ENCODE data around the gene CDC25C.

CDC25C gene

DNA sequence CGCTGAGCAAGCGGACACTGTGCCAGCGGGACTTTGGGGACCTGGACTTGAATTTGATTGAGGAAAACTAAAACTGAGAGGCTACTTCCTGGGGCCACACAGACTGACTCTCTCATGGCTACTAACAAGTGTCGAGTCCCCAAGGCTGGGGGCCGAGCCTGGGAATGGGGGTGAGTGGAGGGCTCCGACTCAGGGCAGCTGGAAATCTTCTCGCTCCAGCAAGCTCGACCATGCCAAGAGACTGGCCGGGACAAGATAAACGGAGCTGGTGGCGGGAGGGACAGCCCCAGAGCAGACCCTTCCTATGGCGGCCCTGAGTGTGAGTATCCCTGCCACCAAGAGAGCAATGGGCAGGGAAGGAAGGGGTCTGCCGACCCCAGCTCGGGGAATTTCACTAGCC lies 15.3 kb upstream of the CDC25C start:
- no peak overlapping the region for H3K4me3 ChIP-seq (ENCODE audit: low read depth, low read length)
- H3K36me3 ChIP-seq = peaks cover 67% of the 10 kb centered on the region
- H3K27me3 ChIP-seq (ENCODE audit: insufficient read depth, low read depth, severe bottlenecking) = no peaks in the 10 kb centered on the region
- TF ChIP-seq, protein P1, sequence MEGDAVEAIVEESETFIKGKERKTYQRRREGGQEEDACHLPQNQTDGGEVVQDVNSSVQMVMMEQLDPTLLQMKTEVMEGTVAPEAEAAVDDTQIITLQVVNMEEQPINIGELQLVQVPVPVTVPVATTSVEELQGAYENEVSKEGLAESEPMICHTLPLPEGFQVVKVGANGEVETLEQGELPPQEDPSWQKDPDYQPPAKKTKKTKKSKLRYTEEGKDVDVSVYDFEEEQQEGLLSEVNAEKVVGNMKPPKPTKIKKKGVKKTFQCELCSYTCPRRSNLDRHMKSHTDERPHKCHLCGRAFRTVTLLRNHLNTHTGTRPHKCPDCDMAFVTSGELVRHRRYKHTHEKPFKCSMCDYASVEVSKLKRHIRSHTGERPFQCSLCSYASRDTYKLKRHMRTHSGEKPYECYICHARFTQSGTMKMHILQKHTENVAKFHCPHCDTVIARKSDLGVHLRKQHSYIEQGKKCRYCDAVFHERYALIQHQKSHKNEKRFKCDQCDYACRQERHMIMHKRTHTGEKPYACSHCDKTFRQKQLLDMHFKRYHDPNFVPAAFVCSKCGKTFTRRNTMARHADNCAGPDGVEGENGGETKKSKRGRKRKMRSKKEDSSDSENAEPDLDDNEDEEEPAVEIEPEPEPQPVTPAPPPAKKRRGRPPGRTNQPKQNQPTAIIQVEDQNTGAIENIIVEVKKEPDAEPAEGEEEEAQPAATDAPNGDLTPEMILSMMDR (IDR thresholded peaks at IDR 0.05; ENCODE audit: low read depth, low read length) = no peak
- H3K27ac ChIP-seq = no peak overlapping the region
- DNase-seq = no peak
- H3K9me3 ChIP-seq (ENCODE audit: severe bottlenecking) = no peaks in the 10 kb centered on the region

DNA sequence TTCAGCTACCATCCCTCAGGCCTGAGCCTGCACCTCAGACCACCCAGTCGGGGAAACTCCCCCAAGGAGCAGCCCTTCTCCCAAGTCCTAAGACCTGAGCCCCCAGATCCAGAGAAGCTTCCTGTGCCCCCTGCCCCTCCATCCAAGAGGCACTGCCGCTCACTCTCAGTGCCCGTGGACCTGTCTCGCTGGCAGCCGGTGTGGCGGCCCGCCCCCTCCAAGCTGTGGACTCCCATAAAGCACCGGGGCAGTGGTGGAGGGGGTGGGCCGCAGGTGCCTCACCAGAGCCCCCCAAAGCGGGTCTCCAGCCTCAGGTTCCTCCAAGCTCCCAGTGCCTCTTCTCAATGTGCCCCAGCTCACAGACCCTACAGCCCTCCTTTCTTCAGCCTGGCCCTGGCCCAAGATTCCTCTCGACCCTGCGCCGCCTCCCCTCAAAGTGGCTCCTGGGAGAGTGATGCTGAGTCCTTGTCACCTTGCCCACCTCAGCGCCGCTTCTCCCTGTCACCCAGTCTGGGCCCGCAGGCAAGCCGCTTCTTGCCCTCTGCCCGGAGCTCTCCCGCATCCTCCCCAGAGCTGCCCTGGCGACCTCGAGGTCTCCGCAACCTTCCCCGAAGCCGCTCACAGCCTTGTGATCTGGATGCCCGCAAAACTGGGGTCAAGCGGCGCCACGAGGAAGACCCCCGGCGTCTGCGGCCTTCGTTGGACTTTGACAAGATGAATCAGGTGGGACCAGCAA lies 13.5 kb upstream of the CDC25C start:
- TF ChIP-seq, protein P1 (IDR thresholded peaks at IDR 0.05; ENCODE audit: low read depth, low read length) = no peak
- Histone ChIP-seq H3K27me3 (ENCODE audit: insufficient read depth, low read depth, severe bottlenecking) (no peaks in the 10 kb centered on the region), H3K9me3 (ENCODE audit: severe bottlenecking) (no peaks in the 10 kb centered on the region), H3K27ac (no peak overlapping the region), H3K4me3 (ENCODE audit: low read depth, low read length) (no peak overlapping the region), H3K36me3 (peaks cover 80% of the 10 kb centered on the region)
- no peak for DNase-seq

DNA sequence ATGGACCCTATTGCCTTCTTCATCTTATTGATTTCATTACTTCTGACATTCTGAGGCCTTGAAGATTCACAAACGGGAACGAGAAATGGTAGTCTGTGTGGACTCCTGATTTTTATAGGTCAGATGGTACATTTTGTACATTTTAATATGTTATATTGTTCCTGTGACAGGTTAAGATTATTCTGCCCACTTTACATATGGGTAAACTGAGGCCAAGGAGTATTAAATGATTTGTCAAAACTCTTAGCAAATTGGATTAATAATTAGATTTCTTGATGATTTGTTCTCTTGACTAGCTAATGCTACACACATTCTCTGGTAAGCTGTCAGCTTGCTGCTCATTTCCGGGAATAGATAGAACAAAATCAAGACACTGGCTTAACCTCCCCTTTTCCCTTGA lies 8.4 kb upstream of the CDC25C start:
- Histone ChIP-seq H3K4me3 (ENCODE audit: low read depth, low read length) (no peak overlapping the region), H3K36me3 (peaks cover 47% of the 10 kb centered on the region), H3K27ac (no peak overlapping the region)

DNA sequence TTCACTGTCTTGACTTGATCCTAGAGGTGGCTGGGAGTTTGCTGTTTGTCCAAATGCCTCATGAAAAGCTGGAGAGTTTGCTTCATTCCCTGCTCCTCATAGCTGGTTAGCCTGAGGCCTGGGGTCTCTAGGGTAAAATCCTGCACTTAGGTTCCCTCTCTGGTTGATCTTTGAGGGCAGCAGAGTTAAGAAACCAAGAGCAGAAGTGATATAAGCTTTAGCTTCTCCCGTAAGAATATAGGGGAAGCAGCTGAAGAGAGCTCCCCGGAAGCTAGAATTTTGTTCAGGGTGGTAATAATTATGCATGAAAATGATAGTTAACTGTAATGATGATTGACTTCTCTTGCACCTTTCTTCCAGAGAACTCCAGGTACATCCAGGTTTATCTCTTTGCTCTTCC lies 7.9 kb upstream of the CDC25C start:
- Histone ChIP-seq H3K27ac (no peak overlapping the region), H3K9me3 (ENCODE audit: severe bottlenecking) (no peaks in the 10 kb centered on the region), H3K4me3 (ENCODE audit: low read depth, low read length) (peak overlapping the region; percentile 78; the same call in 1 of the 2 replicates), H3K36me3 (peaks cover 42% of the 10 kb centered on the region), H3K27me3 (ENCODE audit: insufficient read depth, low read depth, severe bottlenecking) (no peaks in the 10 kb centered on the region)
- no peak for DNase-seq
- TF ChIP-seq, protein P1 (IDR thresholded peaks at IDR 0.05; ENCODE audit: low read depth, low read length) = no peak

More for the DNA sequence above, 8.4 kb upstream of the CDC25C start:
- TF ChIP-seq, protein P1 (IDR thresholded peaks at IDR 0.05; ENCODE audit: low read depth, low read length) = no peak
- no peaks in the 10 kb centered on the region for H3K9me3 ChIP-seq (ENCODE audit: severe bottlenecking)
- no peak for DNase-seq
- H3K27me3 ChIP-seq (ENCODE audit: insufficient read depth, low read depth, severe bottlenecking) = no peaks in the 10 kb centered on the region

DNA sequence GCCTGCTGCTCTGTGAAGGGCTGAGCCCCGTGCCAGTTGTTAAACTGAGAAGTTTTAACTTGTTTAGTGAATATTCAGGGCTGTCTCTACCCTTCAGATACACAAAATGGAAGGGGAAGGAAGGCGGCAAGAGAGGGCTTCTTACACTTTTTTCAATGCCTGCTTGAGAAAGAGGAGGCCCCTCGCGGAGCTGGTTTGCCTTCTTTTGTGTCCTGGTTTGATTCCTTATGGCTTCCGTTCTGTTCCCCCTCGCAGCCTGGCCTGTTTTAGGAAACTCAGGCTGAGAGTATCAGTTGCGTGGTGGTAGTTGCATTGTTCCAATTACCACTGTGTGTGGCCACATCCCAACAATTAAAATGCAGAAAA lies 7.5 kb upstream of the CDC25C start:
- Histone ChIP-seq H3K27me3 (ENCODE audit: insufficient read depth, low read depth, severe bottlenecking) (no peaks in the 10 kb centered on the region), H3K27ac (peak overlapping the region; percentile 100), H3K9me3 (ENCODE audit: severe bottlenecking) (no peaks in the 10 kb centered on the region), H3K36me3 (peaks cover 38% of the 10 kb centered on the region), H3K4me3 (ENCODE audit: low read depth, low read length) (peak overlapping the region; percentile 78)
- TF ChIP-seq, protein P1 (IDR thresholded peaks at IDR 0.05; ENCODE audit: low read depth, low read length) = no peak
- no peak for DNase-seq
